OCI-LY7 (cell line): ENCODE results near the gene SLC38A9. TPM values are rescaled to one million over a fixed set of nuclear protein-coding genes. Genes with fewer than 3 reads are reported as not detected.
"Not testable (repeated sequence)": the region's sequence is repeated elsewhere in the genome, so short reads cannot be mapped to it uniquely, and the experiment has no call there.

Experiments
- Bru-seq: library from RNA; stranded (reverse); fragments of 400-500 nt; gene quantifications from one replicate; lab custom pipeline; 2021; lab: Mats Ljungman, UMichigan
- BruChase-seq, 2 experiments: library from RNA; stranded (reverse); fragments of 400-500 nt; gene quantifications; one replicate each; lab custom pipeline; 2021; lab: Mats Ljungman, UMichigan
- BruUV-seq: library from RNA; stranded (reverse); fragments of 400-500 nt; replicated peaks from 2 replicates; lab custom pipeline; 2021; lab: Mats Ljungman, UMichigan
- CTCF ChIA-PET: fragments of 300-600 bp; sonication (Branson Sonifier 250); formaldehyde crosslinking; loops from one replicate; lab custom pipeline; 2022; ENCODE audit warnings: antibody characterized with exemption; ENCODE audit not compliant: unreplicated experiment; lab: Charles Lee
- POLR2A ChIA-PET: fragments of 300-600 bp; sonication (Branson Sonifier 250); formaldehyde crosslinking; loops from one replicate; lab custom pipeline; 2022; ENCODE audit warnings: antibody characterized with exemption; lab: Charles Lee
- DNase-seq: peaks from one replicate; pipeline ENCODE4 v3.0.0-alpha.2; 2015; ENCODE audit warnings: low spot score
- H2AFZ ChIP-seq: fragments of 200-600 bp; sonication (generic), shearing (Covaris generic); 2 replicates; pipeline ENCODE4 v1.6.1; 2014; ENCODE audit warnings: mild to moderate bottlenecking, antibody characterized with exemption, low read length, moderate library complexity
- H3K27ac ChIP-seq: fragments of 200-600 bp; sonication (generic); 2 replicates; pipeline ENCODE4 v1.5.1; 2014; ENCODE audit warnings: mixed run types, low read depth, mild to moderate bottlenecking, moderate library complexity, low read length, inconsistent platforms; ENCODE audit not compliant: poor library complexity, severe bottlenecking
- H3K36me3 ChIP-seq: fragments of 200-600 bp; sonication (generic); 2 replicates; pipeline ENCODE4 v1.6.1; 2014; ENCODE audit warnings: mild to moderate bottlenecking, antibody characterized with exemption, low read length, moderate library complexity, mixed read lengths; ENCODE audit not compliant: insufficient read depth
- H3K4me1 ChIP-seq: fragments of 200-600 bp; sonication (generic); 2 replicates; pipeline ENCODE4 v1.5.1; 2014; ENCODE audit warnings: mild to moderate bottlenecking, low read length; ENCODE audit not compliant: insufficient read depth, poor library complexity, severe bottlenecking
- H3K4me2 ChIP-seq: fragments of 200-600 bp; sonication (generic); 2 replicates; pipeline ENCODE4 v1.6.1; 2014; ENCODE audit warnings: mild to moderate bottlenecking, low read length
- H3K4me3 ChIP-seq: fragments of 200-600 bp; sonication (generic); 2 replicates; pipeline ENCODE4 v1.5.1; 2014; ENCODE audit warnings: mild to moderate bottlenecking, low read depth, low read length; ENCODE audit not compliant: poor library complexity, severe bottlenecking
- H3K79me2 ChIP-seq: fragments of 200-600 bp; sonication (generic); 2 replicates; pipeline ENCODE4 v1.6.1; 2016; ENCODE audit warnings: low read depth, mild to moderate bottlenecking, low read length, moderate library complexity, mixed read lengths; ENCODE audit not compliant: insufficient read depth
- H3K9me2 ChIP-seq: fragments of 200-600 bp; sonication (generic); 2 replicates; pipeline ENCODE4 v1.6.1; 2016; ENCODE audit warnings: mild to moderate bottlenecking, low read length, mixed read lengths; ENCODE audit not compliant: insufficient read depth
- H3K9me3 ChIP-seq: fragments of 200-600 bp; sonication (generic); 2 replicates; pipeline ENCODE4 v1.6.1; 2014; ENCODE audit warnings: mild to moderate bottlenecking, mixed run types, low read length, mixed read lengths
- H4K20me1 ChIP-seq: fragments of 200-600 bp; sonication (generic); 2 replicates; pipeline ENCODE4 v1.6.1; 2014; ENCODE audit warnings: mild to moderate bottlenecking, antibody characterized with exemption, low read length, moderate library complexity, mixed read lengths; ENCODE audit not compliant: insufficient read depth
- CTCF ChIP-seq: fragments of 200-600 bp; sonication (generic); conservative IDR thresholded peaks from 2 replicates; pipeline ENCODE4 v1.5.1; 2014; ENCODE audit warnings: mild to moderate bottlenecking, antibody characterized with exemption, low read length, moderate library complexity, mixed read lengths
- EZH2phosphoT487 ChIP-seq: fragments of 200-600 bp; sonication (generic); IDR thresholded peaks from 2 replicates; pipeline ENCODE4 v1.6.1; 2018; ENCODE audit warnings: low read depth, borderline replicate concordance, mild to moderate bottlenecking, mixed run types, antibody characterized with exemption, low read length, moderate library complexity, mixed read lengths
- intact Hi-C: fragments of 100-400 bp; cut with micrococcal nuclease; formaldehyde crosslinking; loops from one replicate; pipeline ENCODE4 v1.10.0; 2022; ENCODE audit not compliant: unreplicated experiment
- long read RNA-seq: library from polyadenylated mRNA; stranded (forward); transcript quantifications from one replicate; pipeline ENCODE4 v2.0.0, GENCODE V29; 2022
- total RNA-seq, 2 experiments: library from RNA; depleted of rRNA in 1 of 2; stranded (reverse); fragments of >200 nt in 1 of 2; shearing (Covaris generic) in 1 of 2; gene quantifications; 2 replicates each; pipeline ENCODE4 v1.2.3, GENCODE V29; 2014 to 2022

The SLC38A9 gene, protein sequence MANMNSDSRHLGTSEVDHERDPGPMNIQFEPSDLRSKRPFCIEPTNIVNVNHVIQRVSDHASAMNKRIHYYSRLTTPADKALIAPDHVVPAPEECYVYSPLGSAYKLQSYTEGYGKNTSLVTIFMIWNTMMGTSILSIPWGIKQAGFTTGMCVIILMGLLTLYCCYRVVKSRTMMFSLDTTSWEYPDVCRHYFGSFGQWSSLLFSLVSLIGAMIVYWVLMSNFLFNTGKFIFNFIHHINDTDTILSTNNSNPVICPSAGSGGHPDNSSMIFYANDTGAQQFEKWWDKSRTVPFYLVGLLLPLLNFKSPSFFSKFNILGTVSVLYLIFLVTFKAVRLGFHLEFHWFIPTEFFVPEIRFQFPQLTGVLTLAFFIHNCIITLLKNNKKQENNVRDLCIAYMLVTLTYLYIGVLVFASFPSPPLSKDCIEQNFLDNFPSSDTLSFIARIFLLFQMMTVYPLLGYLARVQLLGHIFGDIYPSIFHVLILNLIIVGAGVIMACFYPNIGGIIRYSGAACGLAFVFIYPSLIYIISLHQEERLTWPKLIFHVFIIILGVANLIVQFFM
- 16.4 and 20.1 TPM in 2 replicates for total RNA-seq (2014; rRNA removed; shearing (Covaris generic))
- total RNA-seq (2022): 27.7 and 30.3 TPM in 2 replicates
- Bru-seq, nascent RNA: percentile 67 among the genes with signal in this experiment
- BruChase-seq, experiment 1, labeled RNA remaining after a 6-hour chase: percentile 58 among the genes with signal in this experiment
- percentile 63 among the genes with signal in this experiment for BruChase-seq, experiment 2, labeled RNA remaining after a 2-hour chase
- long read RNA-seq, transcript SLC38A9-202 (16 exons, 2,927 nt): major isoform, 5 of 20 reads
- long read RNA-seq, partial matches to known transcripts: 2 of 20 reads
- long read RNA-seq, other reads (novel, unspliced or antisense): 13 of 20 reads

- peaks cover 21% of the 10 kb centered on the region for H3K36me3 ChIP-seq
- intact Hi-C loops: no loop called here
- H3K27ac ChIP-seq: peak within 1 kb of the TSS; percentile 25
- H3K79me2 ChIP-seq: peaks cover 8% of the 10 kb centered on the region; the same call in 1 of the 2 replicates
- H4K20me1 ChIP-seq: no peaks in the 10 kb centered on the region
- TF ChIP-seq CTCF (no peak), EZH2phosphoT487 (no peak)
- peak within 1 kb of the TSS; percentile 88 for H3K4me3 ChIP-seq
- no peaks in the 10 kb centered on the region for H3K9me2 ChIP-seq
- H3K9me3 ChIP-seq: no peaks in the 10 kb centered on the region
- ChIA-PET CTCF (no interaction called here), POLR2A (interaction anchor here (0.9 to 1.5 kb wide), 3 partner anchors 8 to 370 kb away, joined by 3 to 6 read pairs (median 4); no protein-coding TSS in a partner anchor)
- peak; percentile 92 for DNase-seq
- peaks cover 22% of the 10 kb centered on the region for H3K4me1 ChIP-seq
- TSS peak; percentile 83 for BruUV-seq
- H2AFZ ChIP-seq: peak within 1 kb of the TSS; percentile 98
- H3K4me2 ChIP-seq: peak within 1 kb of the TSS; percentile 93
These were observed at the start of gene SLC38A9 for GRCh38 chr5:55712023-55712859. TSS of gene SLC38A9 (minus strand) at chr5:55712324. CDS start at chr5:55697958, 14,366 bp downstream.

- H3K9me2 ChIP-seq, H3K9me3 ChIP-seq, CTCF ChIA-PET, H3K4me2 ChIP-seq, H3K79me2 ChIP-seq, H3K4me3 ChIP-seq, BruUV-seq, H2AFZ ChIP-seq, DNase-seq, H3K27ac ChIP-seq, H3K36me3 ChIP-seq, H3K4me1 ChIP-seq, H4K20me1 ChIP-seq, intact Hi-C loops: not testable (repeated sequence)
- POLR2A ChIA-PET: interaction anchor here (0.6 to 1.6 kb wide), 4 partner anchors 9 to 138 kb away, joined by 3 to 8 read pairs (median 4); no protein-coding TSS in a partner anchor
These were observed 49.6 kb upstream of the SLC38A9 start for GRCh38 chr5:55761721-55762120.
